AG09319 (cell line): ENCODE data around the gene EML4.

Experiments
- DNase-seq: peaks from one replicate; pipeline ENCODE4 v3.0.0-alpha.2; 2010; ENCODE audit warnings: low read depth; ENCODE audit errors: extremely low read depth
- CTCF ChIP-seq: IDR thresholded peaks from 2 replicates; pipeline ENCODE4 v1.5.1; 2011; ENCODE audit warnings: low read depth, mild to moderate bottlenecking, inconsistent platforms, low read length, moderate library complexity

The EML4 gene

DNA sequence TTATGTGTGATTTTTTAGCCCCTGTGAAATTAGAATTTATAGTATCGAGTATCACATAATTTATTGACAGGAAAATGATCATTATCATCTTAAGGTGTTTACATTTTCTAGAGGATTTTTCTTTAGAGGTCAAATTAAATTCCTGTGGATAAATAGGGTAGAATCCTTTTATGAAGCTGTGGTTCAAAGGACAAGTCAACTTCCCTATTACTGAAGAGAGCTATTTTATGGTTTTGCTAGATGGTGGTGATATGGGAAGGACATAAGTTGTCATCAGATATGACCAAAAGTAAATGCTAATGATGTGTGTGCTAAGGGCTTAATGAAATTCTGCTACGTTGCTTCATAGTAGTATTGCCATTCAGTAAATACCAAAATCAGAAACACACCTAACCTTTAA is 80.1 kb downstream of the EML4 start:
- TF ChIP-seq CTCF = no peak
- no peak for DNase-seq

- no peak for TF ChIP-seq CTCF
- no peak for DNase-seq
Observed at GRCh38 chr2:42249887-42250286, 80.7 kb downstream of the EML4 start.

- DNase-seq = no peak
- TF ChIP-seq CTCF = no peak
Observed at GRCh38 chr2:42250925-42251324, 81.8 kb downstream of the EML4 start.

DNA sequence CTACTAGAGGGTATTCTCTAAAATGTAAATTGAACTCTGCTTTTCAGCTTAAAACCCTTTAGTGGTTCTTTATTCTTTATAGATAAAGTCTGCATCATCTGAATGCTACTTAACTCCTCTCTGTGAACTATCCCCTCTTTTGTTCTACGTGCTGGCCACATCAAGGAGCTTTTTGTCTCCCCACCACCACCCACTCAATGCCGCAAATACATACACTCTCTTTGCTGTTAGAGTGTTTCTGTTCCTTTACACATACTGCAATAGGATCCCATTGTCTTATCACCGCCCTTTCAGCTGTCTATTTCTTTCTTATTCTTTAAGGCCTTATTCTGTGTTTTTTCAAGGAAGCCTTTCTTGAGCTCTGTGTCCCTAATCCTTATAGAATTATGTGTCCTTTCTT is 83.3 kb downstream of the EML4 start:
- no peak for TF ChIP-seq CTCF

DNA sequence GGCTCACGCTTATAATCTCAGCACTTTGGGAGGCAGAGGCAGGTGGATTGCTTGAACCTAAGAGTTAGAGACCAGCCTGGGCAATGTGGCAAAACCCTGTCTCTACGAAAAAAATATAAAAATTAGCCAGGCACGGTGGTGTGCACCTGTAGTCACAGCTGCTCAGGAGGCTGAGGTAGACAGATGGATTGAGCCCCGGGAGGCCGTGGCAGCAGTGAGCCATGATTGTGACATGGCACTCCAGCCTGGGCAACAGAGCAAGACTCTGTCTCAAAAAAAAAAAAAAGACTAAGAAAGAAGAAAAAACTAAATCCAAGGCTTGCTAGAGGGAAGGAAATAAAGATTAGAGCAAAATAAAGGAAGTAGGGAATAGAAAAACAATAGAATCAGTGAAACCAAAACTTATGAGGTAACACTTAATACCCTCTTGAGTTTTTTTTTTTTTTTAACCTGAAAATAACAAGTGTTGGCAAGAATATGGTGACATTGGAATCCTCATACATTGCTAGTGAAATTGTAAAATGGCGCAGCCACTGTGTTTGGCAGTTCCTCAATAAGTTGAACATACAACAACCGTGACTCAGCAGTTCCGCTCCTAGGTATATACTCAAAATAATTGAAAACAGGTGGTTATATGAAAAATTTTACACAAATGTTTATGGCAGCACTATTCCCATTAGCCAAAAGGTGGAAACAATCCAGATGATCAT is 85.2 kb downstream of the EML4 start:
- no peak for DNase-seq
- no peak for TF ChIP-seq CTCF

More for the DNA sequence above, 83.3 kb downstream of the EML4 start:
- DNase-seq = no peak

DNA sequence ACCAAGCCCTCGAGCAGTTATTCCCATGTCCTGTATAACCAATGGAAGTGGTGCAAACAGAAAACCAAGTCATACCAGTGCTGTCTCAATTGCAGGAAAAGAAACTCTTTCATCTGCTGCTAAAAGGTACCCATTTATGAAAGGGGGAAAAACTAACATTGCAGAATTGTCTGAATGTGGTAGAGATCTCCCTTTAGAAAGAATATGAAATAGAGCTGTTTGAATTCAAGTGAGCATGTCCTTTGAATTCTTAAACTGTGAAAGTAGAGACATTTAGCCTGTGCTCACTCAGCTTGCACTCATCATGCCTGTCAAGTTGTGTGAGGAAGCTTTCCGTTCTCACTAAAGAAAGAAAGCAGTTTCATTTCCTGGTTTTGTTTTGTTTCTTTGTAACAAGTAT is 87.4 kb downstream of the EML4 start:
- no peak for TF ChIP-seq CTCF
- no peak for DNase-seq

- no peak for DNase-seq
- no peak for TF ChIP-seq CTCF
Observed at GRCh38 chr2:42261518-42262195, 92.5 kb downstream of the EML4 start.
